Stomach (tissue), 4 donors: ENCODE measurements around the gene RPL21.

ENCODE experiments used
- CTCF ChIP-seq, 7 experiments: fragments of 450-650 bp in 4 of 7; fragments of 200-600 bp in 3 of 7; sonication (generic) in 3 of 7; IDR thresholded peaks; one replicate each; pipeline ENCODE4 v1.5.1; 2016 to 2019; ENCODE audit warnings: antibody characterized with exemption in 7 of 7, control low read depth in 2 of 7, mild to moderate bottlenecking in 1 of 7
- EP300 ChIP-seq: sonication (generic); formaldehyde crosslinking; IDR thresholded peaks from one replicate; pipeline ENCODE4 v1.6.1; 2017; ENCODE audit warnings: antibody characterized with exemption
- POLR2A ChIP-seq, 4 donors: fragments of 450-650 bp; IDR thresholded peaks; one replicate each; pipeline ENCODE4 v1.6.1; 2016; ENCODE audit warnings: antibody characterized with exemption in 4 of 4, control low read depth in 2 of 4, mild to moderate bottlenecking in 1 of 4, moderate library complexity in 1 of 4
- POLR2AphosphoS5 ChIP-seq, 3 donors: sonication (generic); formaldehyde crosslinking; IDR thresholded peaks; one replicate each; pipeline ENCODE4 v1.6.1; 2016; ENCODE audit warnings: antibody characterized with exemption in 3 of 3

- TF ChIP-seq CTCF (IDR thresholded peaks at IDR 0.05) (no peak), POLR2A (IDR thresholded peaks at IDR 0.05) (no peak), POLR2AphosphoS5 (IDR thresholded peaks at IDR 0.05) (no peak), EP300 (no peak)
Measured at GRCh38 chr13:27242702-27243101, 8.7 kb upstream of the RPL21 start.
